Lower leg skin (tissue), 4 donors: ENCODE data around the gene SUCLA2. TPM values are rescaled to one million over a fixed set of nuclear protein-coding genes. Genes with fewer than 3 reads are reported as not detected.

ENCODE experiments used
- DNase-seq, 2 donors: peaks; one replicate each; pipeline ENCODE4 v3.0.0-alpha.2; 2019; ENCODE audit warnings: low spot score in 2 of 2
- H3K4me3 ChIP-seq: fragments of 200-600 bp; sonication (generic); 2 replicates; pipeline ENCODE4 v1.5.1; 2017; ENCODE audit warnings: mild to moderate bottlenecking, low read depth; ENCODE audit not compliant: poor library complexity, severe bottlenecking
- POLR2A ChIP-seq, 2 donors: fragments of 450-650 bp; IDR thresholded peaks; one replicate each; pipeline ENCODE4 v1.6.1; 2016 to 2017; ENCODE audit warnings: antibody characterized with exemption in 2 of 2, mild to moderate bottlenecking in 1 of 2, moderate library complexity in 1 of 2
- WGBS, 2 donors: methylation state at CpG; one replicate each; pipeline ENCODE4 v1.1.5; 2018; 5-methylcytosine and 5-hydroxymethylcytosine counted together
- intact Hi-C: fragments of 100-400 bp; cut with DNase I; formaldehyde crosslinking; loops from one replicate; pipeline ENCODE4 v1.15.0; 2023; ENCODE audit warnings: low total_unique reads
- total RNA-seq, 4 donors: library from RNA; depleted of rRNA; stranded (reverse); fragments of >200 nt; gene quantifications; one replicate each; pipeline ENCODE4 v1.1.0, GENCODE V29; 2016
- TF ChIP-seq, protein P1 (sequence below), 3 donors: fragments of 450-650 bp; IDR thresholded peaks; one replicate each; pipeline ENCODE4 v1.5.1; 2016; ENCODE audit warnings: antibody characterized with exemption in 3 of 3, mild to moderate bottlenecking in 3 of 3, moderate library complexity in 2 of 3

SUCLA2 gene
- total RNA-seq, 4 donors from 2014 or later: 27.4 to 39.3 (median 35.4) TPM

DNA sequence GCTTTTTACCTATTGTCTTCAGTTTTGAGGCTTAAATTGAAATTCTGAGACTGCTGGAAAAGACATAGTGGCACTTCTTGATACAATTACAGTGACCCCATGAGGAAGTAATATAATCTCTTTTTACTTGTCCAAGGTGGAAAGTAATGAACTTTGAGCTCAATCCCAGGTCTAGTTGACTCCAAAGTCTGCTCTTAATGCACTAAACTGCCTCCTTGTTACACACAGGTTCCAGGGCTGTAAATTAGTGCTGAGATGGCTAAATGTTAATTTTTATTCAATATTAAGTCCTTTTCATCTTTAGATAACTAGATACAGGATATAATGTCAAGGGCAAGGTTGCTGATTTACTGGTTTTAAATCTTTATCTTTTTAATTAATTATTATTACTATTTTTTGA, 39.0 kb upstream of the SUCLA2 start:
- no peak for TF ChIP-seq POLR2A (IDR thresholded peaks at IDR 0.05)
- TF ChIP-seq, protein P1, sequence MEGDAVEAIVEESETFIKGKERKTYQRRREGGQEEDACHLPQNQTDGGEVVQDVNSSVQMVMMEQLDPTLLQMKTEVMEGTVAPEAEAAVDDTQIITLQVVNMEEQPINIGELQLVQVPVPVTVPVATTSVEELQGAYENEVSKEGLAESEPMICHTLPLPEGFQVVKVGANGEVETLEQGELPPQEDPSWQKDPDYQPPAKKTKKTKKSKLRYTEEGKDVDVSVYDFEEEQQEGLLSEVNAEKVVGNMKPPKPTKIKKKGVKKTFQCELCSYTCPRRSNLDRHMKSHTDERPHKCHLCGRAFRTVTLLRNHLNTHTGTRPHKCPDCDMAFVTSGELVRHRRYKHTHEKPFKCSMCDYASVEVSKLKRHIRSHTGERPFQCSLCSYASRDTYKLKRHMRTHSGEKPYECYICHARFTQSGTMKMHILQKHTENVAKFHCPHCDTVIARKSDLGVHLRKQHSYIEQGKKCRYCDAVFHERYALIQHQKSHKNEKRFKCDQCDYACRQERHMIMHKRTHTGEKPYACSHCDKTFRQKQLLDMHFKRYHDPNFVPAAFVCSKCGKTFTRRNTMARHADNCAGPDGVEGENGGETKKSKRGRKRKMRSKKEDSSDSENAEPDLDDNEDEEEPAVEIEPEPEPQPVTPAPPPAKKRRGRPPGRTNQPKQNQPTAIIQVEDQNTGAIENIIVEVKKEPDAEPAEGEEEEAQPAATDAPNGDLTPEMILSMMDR (IDR thresholded peaks at IDR 0.05): no peak
- no peak overlapping the region for H3K4me3 ChIP-seq
- intact Hi-C loops: no loop called here
- no peak for DNase-seq

DNA sequence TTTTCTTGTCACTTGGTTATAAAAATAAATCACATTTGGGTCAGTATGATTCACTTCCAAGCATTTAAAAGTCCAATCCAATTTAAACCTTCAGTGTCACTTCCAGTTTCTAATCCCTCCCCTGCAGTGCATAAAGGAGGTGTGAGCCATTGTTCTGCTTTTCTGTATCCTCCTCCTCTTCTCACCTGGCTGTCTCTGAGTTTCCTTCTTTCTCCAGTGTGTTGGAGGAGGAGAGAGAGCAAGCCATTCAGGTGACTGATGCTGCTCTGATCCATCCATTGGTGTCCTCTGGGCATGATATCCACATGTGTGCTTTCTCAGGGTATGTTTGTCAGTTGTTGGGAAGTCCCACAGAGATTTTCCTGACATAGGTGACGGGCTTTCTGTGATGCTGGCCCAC, 37.7 kb upstream of the SUCLA2 start:
- whole genome bisulfite sequencing, 2 donors: 87 to 96% methylated on average over 1 of the region's 1 CpG
- H3K4me3 ChIP-seq: no peak overlapping the region
- TF ChIP-seq POLR2A (IDR thresholded peaks at IDR 0.05): no peak
- TF ChIP-seq, protein P1 (IDR thresholded peaks at IDR 0.05): no peak
- no peak for DNase-seq
- intact Hi-C loops: loop anchor here (10.0 kb wide), 1 partner anchor 1244 kb away; the partner anchor contains the start of gene ESD

DNA sequence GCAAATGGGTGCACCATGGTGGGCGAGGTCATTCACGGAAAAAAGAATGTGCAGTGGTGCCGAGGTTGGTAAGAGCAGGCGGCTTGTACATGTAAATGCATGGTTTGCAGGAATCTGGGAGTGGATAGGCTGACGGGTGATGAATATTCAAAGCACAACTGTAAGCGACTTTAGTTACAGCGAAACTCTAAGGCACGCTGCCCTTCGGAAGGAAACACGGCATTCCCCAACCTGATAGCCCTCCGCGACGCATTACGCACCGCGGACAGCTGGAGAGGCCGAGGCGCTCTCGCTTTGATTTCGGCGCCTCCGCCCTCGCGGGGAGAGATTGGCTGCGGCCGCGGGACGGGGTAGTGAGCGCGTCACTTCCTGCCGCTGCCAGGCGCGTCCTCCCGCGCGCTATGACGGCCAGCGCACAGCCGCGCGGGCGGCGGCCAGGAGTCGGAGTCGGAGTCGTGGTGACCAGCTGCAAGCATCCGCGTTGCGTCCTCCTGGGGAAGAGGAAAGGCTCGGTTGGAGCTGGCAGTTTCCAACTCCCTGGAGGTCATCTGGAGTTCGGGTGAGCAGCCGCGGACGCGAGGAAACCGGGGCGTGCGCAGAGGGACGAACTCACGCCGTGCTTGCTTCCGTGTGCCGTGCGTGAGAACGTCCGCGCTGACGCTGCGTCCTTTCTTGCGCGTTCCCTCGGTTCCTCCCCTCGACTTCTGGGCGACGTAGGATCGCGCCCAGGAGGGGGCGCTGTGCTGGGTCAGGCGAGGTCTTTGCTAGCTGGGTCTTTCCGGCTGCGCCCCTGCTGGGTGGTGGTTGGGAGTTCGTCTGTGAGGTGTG, 36.5 kb upstream of the SUCLA2 start, which contains the start of gene NUDT15:
TSS of gene NUDT15 (plus strand) at position 381 of the 828 bp plus-strand sequence. CDS start at position 402, 21 bp downstream.
- 0 to 1% methylated on average over 39 to 53 of the region's 82 CpGs for WGBS, 2 donors
- TF ChIP-seq, protein P1 (IDR thresholded peaks at IDR 0.05): peak in 1 of 3 donors; percentile 98
- no peak for TF ChIP-seq POLR2A (IDR thresholded peaks at IDR 0.05)
- intact Hi-C loops: loop anchor here (10.0 kb wide), 1 partner anchor 1243 kb away; the partner anchor contains the start of gene ESD
- peak; percentile 89 to 98 for DNase-seq
- H3K4me3 ChIP-seq: peak within 1 kb of the TSS; percentile 43

DNA sequence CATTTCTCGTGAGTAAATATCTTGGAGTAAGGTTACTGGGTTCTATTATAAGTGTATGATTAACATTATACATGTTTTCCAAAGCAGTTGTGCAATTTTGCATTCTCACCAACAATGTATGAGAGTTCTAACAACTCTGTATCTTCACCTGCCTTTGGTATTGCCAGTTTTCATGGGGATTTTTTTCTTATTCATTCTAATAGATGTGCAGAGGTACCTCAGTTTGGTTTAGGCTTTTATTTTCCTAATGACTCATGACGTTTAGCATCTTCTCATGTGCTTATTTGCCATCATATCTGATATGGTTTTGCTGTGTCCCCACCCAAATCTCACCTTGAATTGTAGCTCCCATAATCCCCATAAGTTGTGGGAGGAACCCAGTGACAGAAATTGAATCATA, 28.8 kb upstream of the SUCLA2 start:
- no peak overlapping the region for H3K4me3 ChIP-seq
- WGBS, 2 donors: 46 to 90% methylated on average over 2 of the region's 2 CpGs
- DNase-seq: no peak
- intact Hi-C loops: loop anchor here (10.0 kb wide), 1 partner anchor 1235 kb away; the partner anchor contains the start of gene ESD
- TF ChIP-seq POLR2A (IDR thresholded peaks at IDR 0.05): no peak
- TF ChIP-seq, protein P1 (IDR thresholded peaks at IDR 0.05): no peak

DNA sequence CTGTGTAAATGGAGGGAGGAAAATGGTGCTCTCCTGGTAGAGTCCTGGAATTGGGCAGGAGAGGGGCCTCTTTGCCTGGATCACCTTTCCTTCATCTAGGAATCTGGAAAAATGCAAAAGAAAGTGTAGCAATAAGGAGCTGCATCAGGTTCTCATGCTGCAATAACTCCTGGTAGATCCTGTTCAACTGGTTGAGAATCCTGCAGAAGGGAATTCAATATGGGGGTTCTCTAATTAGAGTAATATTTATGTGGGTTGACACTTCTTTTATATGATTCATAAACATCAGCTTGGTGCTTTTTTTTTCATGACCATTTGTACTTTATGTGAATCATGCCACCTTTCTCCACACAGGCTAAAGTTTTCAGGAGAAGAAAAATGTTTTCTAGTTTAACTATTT, 27.0 kb upstream of the SUCLA2 start:
- TF ChIP-seq, protein P1 (IDR thresholded peaks at IDR 0.05): no peak
- TF ChIP-seq POLR2A (IDR thresholded peaks at IDR 0.05): no peak
- no peak for DNase-seq
- no peak overlapping the region for H3K4me3 ChIP-seq
- intact Hi-C loops: no loop called here
